HG03558 (cell line): ENCODE measurements around the gene CCL28.

ENCODE experiments used
- ATAC-seq: cut with Tn5 transposase; IDR thresholded peaks from one replicate; pipeline ENCODE4 v1.9.1; 2021; ENCODE audit warnings: moderate number of reproducible peaks; ENCODE audit not compliant: unreplicated experiment; ENCODE audit errors: extremely low read depth

Gene CCL28

GRCh38 chr5:43362725-43363435 is 49.3 kb downstream of the CCL28 start:
- ATAC-seq = no peak

GRCh38 chr5:43358726-43359125 is 53.5 kb downstream of the CCL28 start:
- ATAC-seq = no peak

DNA sequence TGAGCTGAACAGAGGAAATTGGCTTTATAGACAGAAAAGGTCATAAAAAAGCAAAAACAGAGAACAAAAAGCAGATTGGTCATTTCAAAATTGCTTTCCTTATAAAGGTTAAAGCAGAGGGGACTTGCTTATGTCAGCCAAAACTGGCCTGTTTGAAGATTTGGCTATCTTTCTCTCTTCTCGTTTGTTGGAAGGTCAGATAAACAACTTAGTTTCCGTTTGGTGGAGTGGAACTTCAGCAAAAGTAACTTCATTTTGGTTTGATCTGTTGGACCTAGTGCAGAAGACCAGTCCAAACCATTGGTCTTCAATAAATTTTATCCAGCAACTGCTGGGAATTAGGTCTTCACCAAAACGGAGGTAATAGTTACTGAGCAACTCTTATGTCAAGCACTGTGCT is 53.9 kb downstream of the CCL28 start:
- ATAC-seq = no peak

DNA sequence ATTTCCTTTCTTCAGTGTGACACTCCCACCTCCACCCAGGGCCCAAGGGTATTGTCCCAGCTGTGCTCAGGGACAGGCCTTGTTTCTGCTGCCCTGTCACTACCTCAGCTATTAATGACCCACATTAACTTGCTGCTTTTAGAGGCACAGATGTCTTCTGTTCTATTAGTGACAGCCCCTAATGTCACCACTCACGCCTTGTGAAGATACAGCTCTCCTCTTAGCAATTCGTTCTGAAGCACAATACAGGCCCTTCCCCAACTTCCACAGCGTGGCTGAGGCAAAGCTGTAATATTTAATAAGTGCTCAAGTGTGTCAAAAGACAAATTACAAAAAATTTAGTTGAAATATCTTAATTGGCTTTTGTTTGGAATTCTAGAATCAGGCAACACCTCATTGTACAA is 54.3 kb downstream of the CCL28 start:
- no peak for ATAC-seq

DNA sequence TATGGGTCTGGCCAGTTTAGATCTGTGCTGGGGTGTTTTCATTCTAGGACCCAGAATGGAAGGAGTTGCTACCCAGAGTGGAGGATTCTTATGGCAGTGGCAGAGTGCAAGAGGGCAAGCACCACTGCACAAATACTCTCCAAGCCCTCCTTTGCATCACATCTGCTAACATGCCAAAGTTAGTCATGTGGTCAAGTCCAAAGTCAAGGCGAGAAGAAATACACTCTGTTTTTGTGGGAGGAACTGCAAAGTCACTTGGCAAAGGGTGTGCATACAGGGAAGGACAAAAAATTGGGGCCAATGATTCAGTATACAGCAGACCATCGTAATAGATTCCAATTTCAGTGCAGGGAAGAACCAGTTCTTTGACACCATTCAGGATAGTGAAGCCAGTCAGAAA is 55.1 kb downstream of the CCL28 start:
- no peak for ATAC-seq

- no peak for ATAC-seq
Observed at GRCh38 chr5:43354774-43355173, 57.4 kb downstream of the CCL28 start.

DNA sequence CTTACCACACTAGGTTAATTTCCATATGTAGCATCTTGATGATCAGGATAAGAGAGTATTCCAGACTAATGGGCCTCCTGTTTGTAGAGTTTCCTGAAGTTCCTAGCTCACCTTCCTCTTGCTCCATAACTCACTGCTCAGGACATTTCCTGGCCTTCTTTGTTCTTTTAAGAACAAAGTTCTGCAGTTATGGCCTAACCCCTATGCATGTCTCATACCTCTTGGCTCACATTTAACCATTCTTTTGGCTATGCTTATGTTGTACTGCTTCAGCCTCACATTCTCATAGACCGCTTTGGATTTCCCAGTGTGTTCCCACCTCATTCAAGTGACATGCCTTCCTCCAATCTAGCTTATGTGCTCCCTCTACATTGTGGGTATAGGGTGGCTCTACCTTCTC is 58.5 kb downstream of the CCL28 start:
- no peak for ATAC-seq

DNA sequence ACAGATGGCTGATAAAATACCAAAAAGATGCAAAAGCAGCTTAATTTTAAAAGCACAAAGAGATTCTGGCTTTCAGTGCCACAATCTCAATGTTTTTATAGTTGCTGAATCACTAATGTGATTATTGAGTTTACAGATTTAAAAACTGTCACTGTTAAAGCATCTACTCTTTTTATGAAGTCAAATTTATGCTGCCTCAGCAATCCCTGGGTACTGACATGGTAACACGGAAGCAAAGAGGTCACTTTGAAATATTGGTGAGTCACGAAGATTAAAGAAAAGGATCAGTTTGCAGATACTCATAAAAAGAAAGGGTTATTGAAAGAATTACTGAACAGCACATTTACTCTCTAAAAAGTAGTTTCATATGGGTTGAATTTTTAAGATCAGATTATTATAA is 59.3 kb downstream of the CCL28 start:
- ATAC-seq = no peak

DNA sequence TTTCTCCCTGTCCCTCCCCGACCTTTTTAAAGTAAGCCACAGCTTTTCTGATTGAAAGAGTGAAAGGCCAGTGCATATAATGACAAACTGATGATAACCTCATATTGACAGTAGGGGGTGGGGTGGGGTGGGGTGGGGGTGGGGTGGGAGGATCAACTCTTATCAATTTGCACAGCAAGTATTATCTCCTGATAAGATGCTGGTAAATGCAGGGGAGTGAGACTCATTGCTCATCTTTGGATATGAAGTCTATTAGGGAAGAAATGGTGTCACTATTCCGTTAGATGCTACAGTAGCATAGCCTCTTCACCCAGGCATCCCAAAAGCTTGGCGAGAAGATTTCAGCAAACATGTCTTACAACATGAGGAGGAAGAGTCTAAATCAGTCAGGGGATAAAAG is 60.1 kb downstream of the CCL28 start:
- no peak for ATAC-seq

DNA sequence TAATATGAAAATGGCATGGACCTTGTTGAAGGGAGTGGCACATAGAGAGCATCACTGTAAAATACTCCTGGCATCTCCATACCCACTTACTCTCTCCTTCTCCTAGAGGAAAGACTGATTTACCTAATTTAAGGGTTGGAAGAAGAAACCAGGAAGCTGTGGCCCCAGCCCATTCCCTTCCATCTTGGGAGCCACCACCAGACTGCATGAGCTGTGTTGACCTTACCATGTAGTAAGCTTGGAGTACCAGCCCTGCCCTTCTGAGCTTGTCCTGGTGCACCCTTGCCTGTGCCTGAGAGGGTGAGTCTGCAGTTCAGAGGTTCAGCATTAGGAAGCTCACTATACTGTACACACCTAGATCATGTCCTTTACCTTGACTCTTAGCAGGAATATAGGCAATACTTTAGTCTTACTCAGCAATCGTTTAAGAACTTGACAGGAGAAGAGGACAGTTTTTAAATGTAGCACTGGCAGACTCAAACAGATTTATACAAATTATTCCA is 63.3 kb downstream of the CCL28 start:
- ATAC-seq = no peak

GRCh38 chr5:43348207-43348606 is 64.0 kb downstream of the CCL28 start:
- ATAC-seq = no peak

- no peak for ATAC-seq
Observed at GRCh38 chr5:43338862-43339261, 73.3 kb downstream of the CCL28 start.

GRCh38 chr5:43336159-43336558 is 76.0 kb downstream of the CCL28 start:
- no peak for ATAC-seq

DNA sequence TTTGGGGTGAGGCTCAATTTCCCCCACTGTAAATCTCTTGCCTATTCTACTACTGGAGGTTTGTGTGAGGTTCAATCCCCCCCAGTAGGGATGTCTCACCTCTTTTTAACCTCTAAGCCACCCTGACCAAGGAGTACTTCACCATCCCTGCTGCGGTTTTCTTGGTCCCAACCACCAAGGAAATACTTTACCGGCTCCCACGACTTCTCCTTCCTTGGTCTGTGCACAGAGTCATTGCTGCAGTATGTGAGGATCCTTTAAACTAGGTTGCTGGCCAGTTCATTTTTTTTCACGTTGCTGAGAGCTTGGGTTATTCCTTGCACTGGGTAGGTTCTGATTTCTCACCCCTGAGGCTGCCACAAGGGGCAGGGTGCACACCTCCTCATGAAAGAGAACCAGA is 76.5 kb downstream of the CCL28 start:
- no peak for ATAC-seq

DNA sequence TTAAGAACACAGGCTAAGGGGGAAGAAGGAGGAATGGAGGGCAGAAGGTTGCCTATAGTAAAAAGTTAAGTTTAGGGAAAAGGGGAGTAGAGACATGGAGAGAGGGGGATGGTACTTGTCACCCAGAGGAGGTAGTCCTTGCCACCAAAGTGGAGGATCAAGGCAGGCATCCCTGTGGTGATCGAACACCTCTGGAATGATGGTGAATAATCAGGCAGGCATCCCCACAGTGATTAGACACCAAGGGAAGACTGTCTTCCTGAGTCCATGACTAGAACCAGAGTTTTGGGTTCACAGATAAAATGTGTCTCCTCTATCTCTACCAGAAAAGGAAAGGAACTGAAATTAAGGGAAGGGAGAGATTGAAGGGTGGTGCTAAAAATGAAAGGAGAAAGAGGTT is 79.8 kb downstream of the CCL28 start:
- no peak for ATAC-seq
